ENCODE results near the gene CNGA2.

- TF ChIP-seq POLR2A (IDR thresholded peaks at IDR 0.05; ENCODE audit: low read length) (no peak), GATA1 (IDR thresholded peaks at IDR 0.05; ENCODE audit: low read depth, low read length) (no peak)
These were observed 24.6 kb downstream of the CNGA2 start for GRCh38 chrX:151759041-151759708.

Data from erythroblast (primary cell).